GM13977 (cell line): Measurements from ENCODE around the gene DEPP1.

Source experiments
- DNase-seq: peaks from one replicate; pipeline ENCODE4 v3.0.0; 2012; ENCODE audit warnings: low spot score
- CTCF ChIP-seq: IDR thresholded peaks from 2 replicates; pipeline ENCODE4 v1.5.1; 2012; ENCODE audit warnings: mild to moderate bottlenecking, control low read depth; ENCODE audit not compliant: insufficient read depth; ENCODE audit errors: extremely low read depth, missing control alignments
- in situ Hi-C: fragments of 300-500 bp; cut with MboI; formaldehyde crosslinking; loops from one replicate; pipeline ENCODE4 v1.12.0; 2022; ENCODE audit warnings: low sequenced_read_pairs, low pct_unique_long_range_greater_than_20kb, mixed read lengths, inconsistent platforms; ENCODE audit not compliant: unreplicated experiment

The DEPP1 gene

GRCh38 chr10:44937196-44938005, 41.2 kb downstream of the DEPP1 start:
- in situ Hi-C loops, result no loop called here
- no peak for DNase-seq
- TF ChIP-seq CTCF, result no peak

- DNase-seq, result no peak
- in situ Hi-C loops, result no loop called here
These were observed 42.2 kb downstream of the DEPP1 start for GRCh38 chr10:44936314-44936975.

GRCh38 chr10:44935966-44936295, 42.7 kb downstream of the DEPP1 start:
- in situ Hi-C loops, result no loop called here
- TF ChIP-seq CTCF, result no peak
- no peak for DNase-seq

More at GRCh38 chr10:44936314-44936975, 42.2 kb downstream of the DEPP1 start:
- no peak for TF ChIP-seq CTCF

GRCh38 chr10:44935201-44935965, 43.2 kb downstream of the DEPP1 start:
- in situ Hi-C loops, result no loop called here
- DNase-seq, result no peak

GRCh38 chr10:44934416-44935200, 44.0 kb downstream of the DEPP1 start:
- no peak for TF ChIP-seq CTCF
- in situ Hi-C loops, result no loop called here
- no peak for DNase-seq

More at GRCh38 chr10:44935201-44935965, 43.2 kb downstream of the DEPP1 start:
- no peak for TF ChIP-seq CTCF
